NCI-H748 (cell line): ENCODE data around the gene ECI1.

Experiments
- DNase-seq: peaks from one replicate; lab custom pipeline; 2025; ENCODE audit not compliant: unreplicated experiment; lab: John Stamatoyannopoulos, UW

The ECI1 gene

GRCh38 chr16:2251296-2252111 is at the start of gene ECI1:
Gene ECI1, minus strand, starts transcription at chr16:2251587. Its CDS starts 21 bp downstream, at chr16:2251566.
- DNase-seq = peak; percentile 88

- DNase-seq = no peak
Measured at GRCh38 chr16:2299915-2300192, 48.5 kb upstream of the ECI1 start.

- no peak for DNase-seq
Measured at GRCh38 chr16:2299121-2299914, 47.9 kb upstream of the ECI1 start.

GRCh38 chr16:2298621-2299020 is 47.2 kb upstream of the ECI1 start:
- no peak for DNase-seq

GRCh38 chr16:2297506-2297860 is 46.1 kb upstream of the ECI1 start:
- no peak for DNase-seq

GRCh38 chr16:2296661-2297505 is 45.5 kb upstream of the ECI1 start:
- peak; percentile 5 for DNase-seq

GRCh38 chr16:2295056-2295798 is 43.8 kb upstream of the ECI1 start:
- no peak for DNase-seq

- DNase-seq = no peak
Measured at GRCh38 chr16:2292221-2292620, 40.8 kb upstream of the ECI1 start.

- no peak for DNase-seq
Measured at GRCh38 chr16:2289282-2289681, 37.9 kb upstream of the ECI1 start.

GRCh38 chr16:2288726-2289125 is 37.3 kb upstream of the ECI1 start:
- DNase-seq = no peak

GRCh38 chr16:2287916-2288547 is 36.6 kb upstream of the ECI1 start:
- no peak for DNase-seq

GRCh38 chr16:2286550-2286949 is 35.2 kb upstream of the ECI1 start:
- DNase-seq = no peak

GRCh38 chr16:2285731-2286191 is 34.4 kb upstream of the ECI1 start:
- no peak for DNase-seq

- DNase-seq = no peak
Measured at GRCh38 chr16:2284797-2285576, 33.6 kb upstream of the ECI1 start.

- no peak for DNase-seq
Measured at GRCh38 chr16:2284001-2284770, 32.8 kb upstream of the ECI1 start.

- DNase-seq = no peak
Measured at GRCh38 chr16:2282866-2283555, 31.6 kb upstream of the ECI1 start.

- DNase-seq = no peak
Measured at GRCh38 chr16:2282262-2282661, 30.9 kb upstream of the ECI1 start.

GRCh38 chr16:2280981-2281542 is 29.7 kb upstream of the ECI1 start:
- no peak for DNase-seq
